ENCODE data around the gene CD69. TPM values are rescaled to one million over a fixed set of nuclear protein-coding genes. Genes with fewer than 3 reads are reported as not detected.

CD69 gene
- total RNA-seq, 4 donors from 2014 or later, result 4.4 to 83.3 (median 9.1) TPM

- H3K27ac ChIP-seq, result peak overlapping the region in 1 of 4 donors; percentile 60
- TF ChIP-seq CTCF (IDR thresholded peaks at IDR 0.05) (no peak), POLR2A (IDR thresholded peaks at IDR 0.05) (no peak)
- no peaks in the 10 kb centered on the region for H3K4me1 ChIP-seq
- H3K9me3 ChIP-seq, result no peaks in the 10 kb centered on the region
- no peak overlapping the region for H3K4me3 ChIP-seq
- no peak for DNase-seq
- H3K27me3 ChIP-seq, result no peaks in the 10 kb centered on the region
- H3K36me3 ChIP-seq, result no peaks in the 10 kb centered on the region
Observed at GRCh38 chr12:9752145-9752933, 8.4 kb downstream of the CD69 start.

GRCh38 chr12:9751204-9752144 is 9.2 kb downstream of the CD69 start:
- H3K27me3 ChIP-seq, result no peaks in the 10 kb centered on the region
- no peaks in the 10 kb centered on the region for H3K9me3 ChIP-seq
- no peaks in the 10 kb centered on the region for H3K36me3 ChIP-seq
- H3K4me3 ChIP-seq, result no peak overlapping the region
- TF ChIP-seq POLR2A (IDR thresholded peaks at IDR 0.05) (no peak), CTCF (IDR thresholded peaks at IDR 0.05) (peak in 4 of 6 experiments; percentile 21 to 57 (median 50))
- no peak for DNase-seq
- H3K4me1 ChIP-seq, result no peaks in the 10 kb centered on the region
- peak overlapping the region in 1 of 4 donors; percentile 60 for H3K27ac ChIP-seq

- DNase-seq, result peak in 2 of 3 donors; percentile 67 to 75
- H3K9me3 ChIP-seq, result no peaks in the 10 kb centered on the region
- no peaks in the 10 kb centered on the region for H3K4me1 ChIP-seq
- peak overlapping the region in 1 of 4 donors; percentile 60 for H3K27ac ChIP-seq
- no peaks in the 10 kb centered on the region for H3K27me3 ChIP-seq
- TF ChIP-seq POLR2A (IDR thresholded peaks at IDR 0.05), result no peak
- TF ChIP-seq CTCF (IDR thresholded peaks at IDR 0.05), result peak; percentile 70 to 90 (median 76)
- H3K36me3 ChIP-seq, result no peaks in the 10 kb centered on the region
- H3K4me3 ChIP-seq, result peak overlapping the region in 1 of 4 donors; percentile 28
Observed at GRCh38 chr12:9750276-9751203, 10.2 kb downstream of the CD69 start.

- no peak for DNase-seq
- H3K9me3 ChIP-seq, result no peaks in the 10 kb centered on the region
- TF ChIP-seq POLR2A (IDR thresholded peaks at IDR 0.05) (no peak), CTCF (IDR thresholded peaks at IDR 0.05) (no peak)
- no peak overlapping the region for H3K27ac ChIP-seq
- no peak overlapping the region for H3K4me3 ChIP-seq
- H3K27me3 ChIP-seq, result no peaks in the 10 kb centered on the region
- no peaks in the 10 kb centered on the region for H3K4me1 ChIP-seq
- H3K36me3 ChIP-seq, result no peaks in the 10 kb centered on the region
Observed at GRCh38 chr12:9749640-9750039, 11.1 kb downstream of the CD69 start.

GRCh38 chr12:9745199-9745598 is 15.5 kb downstream of the CD69 start:
- Histone ChIP-seq H3K27me3 (no peaks in the 10 kb centered on the region), H3K27ac (no peak overlapping the region), H3K4me1 (peaks cover 0 to 13% (median 2%) of the 10 kb centered on the region in 4 donors), H3K36me3 (no peaks in the 10 kb centered on the region), H3K9me3 (no peaks in the 10 kb centered on the region), H3K4me3 (no peak overlapping the region)
- TF ChIP-seq POLR2A (IDR thresholded peaks at IDR 0.05), result no peak
- TF ChIP-seq CTCF (IDR thresholded peaks at IDR 0.05), result no peak
- DNase-seq, result no peak
